Neuronal stem cell (in vitro differentiated cells): ENCODE results near the gene JPH4.
A peak's percentile ranks its signal among the peaks of the same experiment; 100 is the strongest.

ENCODE experiments used
- DNase-seq: peaks from one replicate; pipeline ENCODE4 v3.0.0-alpha.2; 2013; ENCODE audit warnings: low spot score
- H2AFZ ChIP-seq: one replicate; pipeline ENCODE4 v1.6.1; 2013; ENCODE audit warnings: mild to moderate bottlenecking, low read length, inconsistent platforms
- H2AK5ac ChIP-seq: 2 replicates; pipeline ENCODE4 v1.6.1; 2013; ENCODE audit warnings: low read depth, mild to moderate bottlenecking, inconsistent platforms, low read length, moderate library complexity, mixed read lengths
- H2BK120ac ChIP-seq: 2 replicates; pipeline ENCODE4 v1.6.1; 2013; ENCODE audit warnings: low read depth, mild to moderate bottlenecking, inconsistent platforms, low read length, moderate library complexity, mixed read lengths
- H2BK12ac ChIP-seq: one replicate; pipeline ENCODE4 v1.6.1; 2013; ENCODE audit warnings: low read length, inconsistent platforms
- H2BK15ac ChIP-seq: 2 replicates; pipeline ENCODE4 v1.6.1; 2013; ENCODE audit warnings: mild to moderate bottlenecking, low read length, inconsistent platforms, mixed read lengths
- H2BK5ac ChIP-seq: one replicate; pipeline ENCODE4 v1.6.1; 2013; ENCODE audit warnings: inconsistent platforms, mild to moderate bottlenecking, low read length, moderate library complexity
- H3K14ac ChIP-seq: one replicate; pipeline ENCODE4 v1.6.1; 2013; ENCODE audit warnings: low read length, inconsistent platforms
- H3K18ac ChIP-seq: 2 replicates; pipeline ENCODE4 v1.6.1; 2013; ENCODE audit warnings: low read length, inconsistent platforms
- H3K23ac ChIP-seq: 2 replicates; pipeline ENCODE4 v1.6.1; 2013; ENCODE audit warnings: low read depth, mild to moderate bottlenecking, mixed read lengths, low read length, inconsistent platforms; ENCODE audit not compliant: poor library complexity
- H3K27ac ChIP-seq: replicated peaks from 3 replicates; pipeline ENCODE4 v1.5.1; 2013; ENCODE audit warnings: low read length, inconsistent platforms
- H3K27me3 ChIP-seq, 3 experiments: 2 replicates each; pipeline ENCODE4 v1.6.1; 2013; ENCODE audit warnings: low read length in 3 of 3, mild to moderate bottlenecking in 2 of 3, inconsistent platforms in 1 of 3, low read depth in 1 of 3, mixed read lengths in 1 of 3, moderate library complexity in 1 of 3; ENCODE audit not compliant: control insufficient read depth in 3 of 3, insufficient read depth in 3 of 3
- H3K36me3 ChIP-seq, 2 donors: replicated peaks in 1 of 2; 2 replicates each; pipeline ENCODE4 v1.6.1; 2013; ENCODE audit warnings: low read length in 2 of 2; ENCODE audit not compliant: control insufficient read depth in 2 of 2, insufficient read depth in 2 of 2
- H3K4ac ChIP-seq: 2 replicates; pipeline ENCODE4 v1.6.1; 2013; ENCODE audit warnings: inconsistent platforms, mild to moderate bottlenecking, low read length, moderate library complexity
- H3K4me1 ChIP-seq, 2 donors: 1 replicate in 1 of 2; 2 replicates in 1 of 2; pipeline ENCODE4 v1.6.1; 2013; ENCODE audit warnings: low read length in 2 of 2, low read depth in 1 of 2; ENCODE audit not compliant: control insufficient read depth in 2 of 2, insufficient read depth in 1 of 2
- H3K4me2 ChIP-seq: one replicate; pipeline ENCODE4 v1.6.1; 2013; ENCODE audit warnings: mild to moderate bottlenecking, low read length, inconsistent platforms; ENCODE audit not compliant: insufficient read depth, poor library complexity, severe bottlenecking
- H3K4me3 ChIP-seq, 2 donors: 2 replicates each; pipeline ENCODE4 v1.5.1; 2013; ENCODE audit warnings: low read length in 2 of 2, mild to moderate bottlenecking in 2 of 2, inconsistent platforms in 1 of 2, moderate library complexity in 1 of 2
- H3K79me1 ChIP-seq: one replicate; pipeline ENCODE4 v1.6.1; 2013; ENCODE audit warnings: low read depth, mild to moderate bottlenecking, inconsistent platforms, low read length, moderate library complexity
- H3K9ac ChIP-seq: one replicate; pipeline ENCODE4 v1.6.1; 2013; ENCODE audit warnings: mild to moderate bottlenecking, low read depth, low read length, inconsistent platforms; ENCODE audit not compliant: poor library complexity
- H3K9me3 ChIP-seq, 2 donors: replicated peaks in 1 of 2; 2 replicates each; pipeline versions ENCODE3 to v1.6.1; 2013; ENCODE audit warnings: low read length in 2 of 2, mild to moderate bottlenecking in 2 of 2, inconsistent platforms in 1 of 2, low read depth in 1 of 2, mixed read lengths in 1 of 2, moderate library complexity in 1 of 2; ENCODE audit not compliant: control insufficient read depth in 2 of 2, insufficient read depth in 1 of 2
- H4K8ac ChIP-seq: one replicate; pipeline ENCODE4 v1.6.1; 2013; ENCODE audit warnings: low read depth, mild to moderate bottlenecking, inconsistent platforms, low read length, moderate library complexity
- H4K91ac ChIP-seq: one replicate; pipeline ENCODE4 v1.6.1; 2013; ENCODE audit warnings: low read length, low read depth, mild to moderate bottlenecking, inconsistent platforms; ENCODE audit not compliant: poor library complexity
- WGBS, 2 donors: extraction: QIAGEN DNeasy Blood & Tissue Kit; methylation state at CpG; one replicate each; pipeline ENCODE4 v1.1.7; 2013; ENCODE audit warnings: missing lambda C conversion rate in 2 of 2, mixed read lengths in 1 of 2; ENCODE audit not compliant: insufficient read length in 2 of 2, insufficient replicate concordance in 1 of 2; ENCODE audit errors: extremely low coverage in 2 of 2; 5-methylcytosine and 5-hydroxymethylcytosine counted together

JPH4 gene

GRCh38 chr14:23556700-23557440, 21.7 kb downstream of the JPH4 start:
- no peak overlapping the region for H3K14ac ChIP-seq
- H2BK12ac ChIP-seq, result no peak overlapping the region
- H2BK120ac ChIP-seq, result no peak overlapping the region
- H3K4ac ChIP-seq, result no peak overlapping the region
- H3K9me3 ChIP-seq, result no peaks in the 10 kb centered on the region
- H3K4me1 ChIP-seq, result peaks cover 9 to 12% of the 10 kb centered on the region in 2 donors
- no peak overlapping the region for H3K27ac ChIP-seq
- H3K4me3 ChIP-seq, result peak overlapping the region; percentile 92 to 94
- H3K9ac ChIP-seq, result peak overlapping the region; percentile 45
- H3K79me1 ChIP-seq, result no peaks in the 10 kb centered on the region
- H3K18ac ChIP-seq, result no peak overlapping the region
- H4K8ac ChIP-seq, result no peak overlapping the region
- peak overlapping the region; percentile 69 for H3K4me2 ChIP-seq
- no peak for DNase-seq
- peaks cover 18 to 24% of the 10 kb centered on the region in 2 donors for H3K36me3 ChIP-seq
- no peak overlapping the region for H2BK15ac ChIP-seq
- no peak overlapping the region for H4K91ac ChIP-seq
- peak overlapping the region; percentile 100 for H2AFZ ChIP-seq
- no peaks in the 10 kb centered on the region for H3K27me3 ChIP-seq
- WGBS, 2 donors, result no CpG with 5 or more reads among the region's 17 CpGs
- peak overlapping the region; percentile 50 for H3K23ac ChIP-seq
- H2BK5ac ChIP-seq, result peak overlapping the region; percentile 30
- H2AK5ac ChIP-seq, result peak overlapping the region; percentile 28

GRCh38 chr14:23555882-23556699, 22.5 kb downstream of the JPH4 start, which contains the start of gene THTPA:
Gene THTPA, plus strand, starts transcription at chr14:23556271. Its CDS starts 487 bp downstream, at chr14:23556758.
- DNase-seq, result peak; percentile 93
- Histone ChIP-seq H3K14ac (peak within 1 kb of the TSS; percentile 72), H3K4me1 (peaks cover 9 to 12% of the 10 kb centered on the region in 2 donors), H3K4me3 (peak within 1 kb of the TSS; percentile 92 to 94), H3K9ac (peak within 1 kb of the TSS; percentile 88), H4K91ac (no peak within 1 kb of the TSS), H3K27me3 (no peaks in the 10 kb centered on the region), H2AK5ac (peak within 1 kb of the TSS; percentile 28), H2BK12ac (peak within 1 kb of the TSS; percentile 48), H3K4me2 (peak within 1 kb of the TSS; percentile 69), H2BK15ac (peak within 1 kb of the TSS; percentile 56), H3K18ac (peak within 1 kb of the TSS; percentile 99), H4K8ac (no peak within 1 kb of the TSS), H3K9me3 (no peaks in the 10 kb centered on the region), H3K79me1 (no peaks in the 10 kb centered on the region), H2BK120ac (no peak within 1 kb of the TSS), H2AFZ (peak within 1 kb of the TSS; percentile 100), H3K23ac (peak within 1 kb of the TSS; percentile 86), H3K36me3 (peaks cover 17 to 18% of the 10 kb centered on the region in 2 donors), H3K4ac (peak within 1 kb of the TSS; percentile 23), H3K27ac (peak within 1 kb of the TSS; percentile 69), H2BK5ac (peak within 1 kb of the TSS; percentile 30)
- no CpG with 5 or more reads among the region's 54 CpGs for WGBS, 2 donors

- Histone ChIP-seq H2BK15ac (peak overlapping the region; percentile 56), H3K23ac (peak overlapping the region; percentile 86), H2BK12ac (no peak overlapping the region), H3K4ac (no peak overlapping the region), H3K14ac (no peak overlapping the region), H3K36me3 (peaks cover 14 to 18% of the 10 kb centered on the region in 2 donors), H3K27ac (no peak overlapping the region), H3K9me3 (no peaks in the 10 kb centered on the region), H3K9ac (no peak overlapping the region), H3K4me2 (peak overlapping the region; percentile 69), H2AFZ (peak overlapping the region; percentile 100), H3K4me1 (peaks cover 9 to 13% of the 10 kb centered on the region in 2 donors), H2BK5ac (peak overlapping the region; percentile 30), H3K18ac (no peak overlapping the region), H2BK120ac (no peak overlapping the region), H2AK5ac (peak overlapping the region; percentile 27), H3K79me1 (no peaks in the 10 kb centered on the region), H4K8ac (no peak overlapping the region), H4K91ac (no peak overlapping the region), H3K27me3 (no peaks in the 10 kb centered on the region), H3K4me3 (peak overlapping the region; percentile 92 to 94)
- no peak for DNase-seq
- no CpG with 5 or more reads among the region's 14 CpGs for WGBS, 2 donors
Observed at GRCh38 chr14:23555533-23555881, 23.1 kb downstream of the JPH4 start.
